Testis (tissue), 3 donors: Measurements from ENCODE around the gene JMJD7. TPM values are rescaled to one million over a fixed set of nuclear protein-coding genes. Genes with fewer than 3 reads are reported as not detected.

Experiments
- DNase-seq: peaks from one replicate; pipeline ENCODE4 v3.0.0-alpha.2; 2019
- H3K27ac ChIP-seq, 2 donors: fragments of 200-600 bp; sonication (generic); one replicate each; pipeline ENCODE4 v1.5.1; 2019
- H3K27me3 ChIP-seq: fragments of 200-600 bp; sonication (generic); one replicate; pipeline ENCODE4 v1.5.1; 2019
- H3K36me3 ChIP-seq: fragments of 200-600 bp; sonication (generic); one replicate; pipeline ENCODE4 v1.5.1; 2017; ENCODE audit warnings: low read depth; ENCODE audit errors: missing control alignments
- H3K4me1 ChIP-seq: fragments of 200-600 bp; sonication (generic); one replicate; pipeline ENCODE4 v1.5.1; 2019
- H3K4me3 ChIP-seq, 2 donors: fragments of 200-600 bp; sonication (generic); one replicate each; pipeline ENCODE4 v1.5.1; 2017 to 2019
- H3K9me3 ChIP-seq: fragments of 200-600 bp; sonication (generic); one replicate; pipeline ENCODE4 v1.5.1; 2017
- CTCF ChIP-seq, 3 experiments: fragments of 450-650 bp in 2 of 3; fragments of 200-600 bp in 1 of 3; sonication (generic) in 1 of 3; IDR thresholded peaks; one replicate each; pipeline ENCODE4 v1.5.1; 2016 to 2019; ENCODE audit warnings: antibody characterized with exemption in 3 of 3, mild to moderate bottlenecking in 2 of 3, moderate library complexity in 1 of 3
- POLR2A ChIP-seq: fragments of 450-650 bp; IDR thresholded peaks from one replicate; pipeline ENCODE4 v1.6.1; 2017; ENCODE audit warnings: antibody characterized with exemption, mild to moderate bottlenecking, moderate library complexity
- WGBS, 2 donors: methylation state at CpG; one replicate each; pipeline ENCODE4 v1.1.5; 2018; 5-methylcytosine and 5-hydroxymethylcytosine counted together
- intact Hi-C: fragments of 100-400 bp; cut with DNase I; formaldehyde crosslinking; loops from one replicate; pipeline ENCODE4 v1.15.1; 2023; ENCODE audit warnings: low total_unique reads
- polyA plus RNA-seq: library from polyadenylated mRNA; stranded (reverse); fragments of 350-450 nt; fragmentation: Illumina TruSeq; extraction: RNeasy Lipid Tissue Mini Kit (QIAGEN cat#74804); gene quantifications from one replicate; pipeline ENCODE4 v1.2.3, GENCODE V29; 2014; ENCODE audit warnings: low read depth, low replicate concordance; ENCODE audit not compliant: insufficient read depth
- total RNA-seq, 2 donors: library from RNA; depleted of rRNA; stranded (reverse); fragments of >200 nt; gene quantifications; one replicate each; pipeline ENCODE4 v1.2.3, GENCODE V29; 2016

JMJD7 gene
- total and polyA plus RNA-seq, 3 donors from 2014 or later = 10.5 to 21.6 (median 18.6) TPM

DNA sequence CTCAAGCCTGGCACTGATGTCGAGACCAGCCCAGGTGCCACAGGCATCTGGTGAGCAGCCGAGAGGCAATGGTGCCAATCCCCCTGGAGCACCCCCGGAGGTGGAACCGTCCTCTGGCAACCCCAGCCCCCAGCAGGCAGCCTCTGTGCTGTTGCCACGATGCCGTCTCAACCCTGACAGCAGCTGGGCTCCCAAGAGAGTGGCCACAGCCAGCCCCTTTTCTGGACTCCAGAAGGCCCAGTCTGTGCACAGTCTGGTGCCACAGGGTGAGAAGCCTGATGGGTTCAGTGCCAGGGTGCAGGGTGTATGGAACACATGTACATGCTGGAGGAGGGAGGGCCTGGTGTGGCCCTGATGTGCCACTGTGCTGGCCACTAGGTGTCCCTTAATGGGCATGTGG, 4.9 kb upstream of the JMJD7 start:
- peaks cover 5% of the 10 kb centered on the region for H3K4me1 ChIP-seq
- intact Hi-C loops = no loop called here
- no peak for TF ChIP-seq POLR2A
- TF ChIP-seq CTCF (IDR thresholded peaks at IDR 0.05) = no peak
- DNase-seq = no peak
- H3K27ac ChIP-seq = no peak overlapping the region
- H3K27me3 ChIP-seq = no peaks in the 10 kb centered on the region
- no peaks in the 10 kb centered on the region for H3K9me3 ChIP-seq
- H3K36me3 ChIP-seq = no peaks in the 10 kb centered on the region
- H3K4me3 ChIP-seq = no peak overlapping the region
- 83 to 90% methylated on average over 2 to 6 of the region's 6 CpGs for WGBS, 2 donors

- WGBS, 2 donors = 92 to 94% methylated on average over 5 to 11 of the region's 11 CpGs
Observed at GRCh38 chr15:41823502-41823901, 4.4 kb upstream of the JMJD7 start.

GRCh38 chr15:41824062-41824745, 3.7 kb upstream of the JMJD7 start:
- peaks cover 12% of the 10 kb centered on the region for H3K4me1 ChIP-seq
- DNase-seq = no peak
- no peaks in the 10 kb centered on the region for H3K36me3 ChIP-seq
- H3K27ac ChIP-seq = no peak overlapping the region
- H3K27me3 ChIP-seq = no peaks in the 10 kb centered on the region
- no peak for TF ChIP-seq CTCF (IDR thresholded peaks at IDR 0.05)
- no peak for TF ChIP-seq POLR2A
- intact Hi-C loops = no loop called here
- no peak overlapping the region for H3K4me3 ChIP-seq
- H3K9me3 ChIP-seq = no peaks in the 10 kb centered on the region
- WGBS, 2 donors = 89 to 98% methylated on average over 4 to 19 of the region's 19 CpGs

More at GRCh38 chr15:41823502-41823901, 4.4 kb upstream of the JMJD7 start:
- no peak overlapping the region for H3K27ac ChIP-seq
- no peak for TF ChIP-seq CTCF (IDR thresholded peaks at IDR 0.05)
- no peak for TF ChIP-seq POLR2A
- H3K9me3 ChIP-seq = no peaks in the 10 kb centered on the region
- H3K27me3 ChIP-seq = no peaks in the 10 kb centered on the region
- no peak overlapping the region for H3K4me3 ChIP-seq
- H3K4me1 ChIP-seq = peaks cover 5% of the 10 kb centered on the region
- DNase-seq = no peak
- no peaks in the 10 kb centered on the region for H3K36me3 ChIP-seq
- intact Hi-C loops = no loop called here

DNA sequence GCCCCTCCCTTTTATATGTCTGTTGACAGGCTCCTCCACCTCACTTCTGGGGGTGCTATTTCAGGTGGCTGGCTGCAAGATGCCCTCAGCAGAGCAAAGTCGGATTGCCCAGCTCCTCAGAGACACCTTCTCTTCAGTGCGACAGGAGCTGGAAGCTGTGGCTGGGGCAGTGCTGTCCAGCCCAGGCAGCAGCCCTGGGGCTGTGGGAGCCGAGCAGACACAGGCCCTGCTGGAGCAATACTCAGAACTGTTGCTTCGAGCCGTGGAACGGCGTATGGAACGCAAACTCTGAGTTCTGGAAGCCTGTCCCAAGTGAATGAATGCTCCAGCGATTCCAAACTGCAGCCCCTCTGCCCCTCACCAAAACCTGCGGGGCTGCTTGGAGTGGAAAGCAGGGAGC, 2.7 kb upstream of the JMJD7 start:
- no peaks in the 10 kb centered on the region for H3K27me3 ChIP-seq
- no peaks in the 10 kb centered on the region for H3K9me3 ChIP-seq
- H3K36me3 ChIP-seq = no peaks in the 10 kb centered on the region
- H3K27ac ChIP-seq = no peak overlapping the region
- peaks cover 13% of the 10 kb centered on the region for H3K4me1 ChIP-seq
- no peak for DNase-seq
- WGBS, 2 donors = 84 to 91% methylated on average over 10 of the region's 10 CpGs
- TF ChIP-seq CTCF (IDR thresholded peaks at IDR 0.05) (no peak), POLR2A (no peak)
- no peak overlapping the region for H3K4me3 ChIP-seq
- intact Hi-C loops = no loop called here
